NCI-H1092 (cell line): ENCODE measurements around the gene CCDC146.
"Not testable (repeated sequence)": the region's sequence is repeated elsewhere in the genome, so short reads cannot be mapped to it uniquely, and the experiment has no call there.

Source experiments
- DNase-seq: peaks from one replicate; lab custom pipeline; 2025; lab: John Stamatoyannopoulos, UW

The CCDC146 gene

GRCh38 chr7:77331938-77332695 lies 209.7 kb downstream of the CCDC146 start:
- DNase-seq = peak; percentile 77

- not testable (repeated sequence) for DNase-seq
Measured at GRCh38 chr7:77334039-77334438, 211.6 kb downstream of the CCDC146 start.

- DNase-seq = peak; percentile 53
Measured at GRCh38 chr7:77335581-77335980, 213.2 kb downstream of the CCDC146 start.

GRCh38 chr7:77337456-77337990 lies 215.1 kb downstream of the CCDC146 start:
- DNase-seq = no peak

- DNase-seq = no peak
Measured at GRCh38 chr7:77338260-77338659, 215.8 kb downstream of the CCDC146 start.

- no peak for DNase-seq
Measured at GRCh38 chr7:77338883-77339629, 216.6 kb downstream of the CCDC146 start.

- no peak for DNase-seq
Measured at GRCh38 chr7:77339726-77340125, 217.3 kb downstream of the CCDC146 start.
